ENCODE results near the gene ZNF397. TPM values are rescaled to one million over a fixed set of nuclear protein-coding genes. Genes with fewer than 3 reads are reported as not detected.

Gene ZNF397
- total and polyA plus RNA-seq, 2 of the 13 experiments (the other 11 are each of a cell fraction or from before 2014, with no cell fraction given) = 4.7 to 9.4 TPM

- TF ChIP-seq, protein P1, sequence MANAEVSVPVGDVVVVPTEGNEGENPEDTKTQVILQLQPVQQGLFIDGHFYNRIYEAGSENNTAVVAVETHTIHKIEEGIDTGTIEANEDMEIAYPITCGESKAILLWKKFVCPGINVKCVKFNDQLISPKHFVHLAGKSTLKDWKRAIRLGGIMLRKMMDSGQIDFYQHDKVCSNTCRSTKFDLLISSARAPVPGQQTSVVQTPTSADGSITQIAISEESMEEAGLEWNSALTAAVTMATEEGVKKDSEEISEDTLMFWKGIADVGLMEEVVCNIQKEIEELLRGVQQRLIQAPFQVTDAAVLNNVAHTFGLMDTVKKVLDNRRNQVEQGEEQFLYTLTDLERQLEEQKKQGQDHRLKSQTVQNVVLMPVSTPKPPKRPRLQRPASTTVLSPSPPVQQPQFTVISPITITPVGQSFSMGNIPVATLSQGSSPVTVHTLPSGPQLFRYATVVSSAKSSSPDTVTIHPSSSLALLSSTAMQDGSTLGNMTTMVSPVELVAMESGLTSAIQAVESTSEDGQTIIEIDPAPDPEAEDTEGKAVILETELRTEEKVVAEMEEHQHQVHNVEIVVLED (CRISPR knock-in tag; IDR thresholded peaks at IDR 0.05; ENCODE audit: borderline replicate concordance) = peak; percentile 62; the same call in 1 of the 2 replicates
- no peak for TF ChIP-seq SATB2 (CRISPR knock-in tag; IDR thresholded peaks at IDR 0.05)
- peak; percentile 84 for TF ChIP-seq TAF1 (CRISPR knock-in tag; IDR thresholded peaks at IDR 0.05)
- TF ChIP-seq, protein P2, sequence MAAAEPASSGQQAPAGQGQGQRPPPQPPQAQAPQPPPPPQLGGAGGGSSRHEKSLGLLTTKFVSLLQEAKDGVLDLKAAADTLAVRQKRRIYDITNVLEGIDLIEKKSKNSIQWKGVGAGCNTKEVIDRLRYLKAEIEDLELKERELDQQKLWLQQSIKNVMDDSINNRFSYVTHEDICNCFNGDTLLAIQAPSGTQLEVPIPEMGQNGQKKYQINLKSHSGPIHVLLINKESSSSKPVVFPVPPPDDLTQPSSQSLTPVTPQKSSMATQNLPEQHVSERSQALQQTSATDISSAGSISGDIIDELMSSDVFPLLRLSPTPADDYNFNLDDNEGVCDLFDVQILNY (CRISPR knock-in tag; conservative IDR thresholded peaks at IDR 0.05) = no peak
- no peak for TF ChIP-seq ZBTB39 (CRISPR knock-in tag; IDR thresholded peaks at IDR 0.05)
- peak; percentile 87 for TF ChIP-seq ZNF451 (CRISPR knock-in tag; IDR thresholded peaks at IDR 0.05)
- TF ChIP-seq, protein P3, sequence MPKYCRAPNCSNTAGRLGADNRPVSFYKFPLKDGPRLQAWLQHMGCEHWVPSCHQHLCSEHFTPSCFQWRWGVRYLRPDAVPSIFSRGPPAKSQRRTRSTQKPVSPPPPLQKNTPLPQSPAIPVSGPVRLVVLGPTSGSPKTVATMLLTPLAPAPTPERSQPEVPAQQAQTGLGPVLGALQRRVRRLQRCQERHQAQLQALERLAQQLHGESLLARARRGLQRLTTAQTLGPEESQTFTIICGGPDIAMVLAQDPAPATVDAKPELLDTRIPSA (CRISPR knock-in tag; IDR thresholded peaks at IDR 0.05; ENCODE audit: borderline replicate concordance) = 0 out of 2 replicates have a peak, but pooled peaks have one; percentile 23
- 0 out of 2 replicates have a peak, but pooled peaks have one; percentile 15 for TF ChIP-seq MLXIP (CRISPR knock-in tag; IDR thresholded peaks at IDR 0.05; ENCODE audit: borderline replicate concordance)
- TF ChIP-seq, protein P4, sequence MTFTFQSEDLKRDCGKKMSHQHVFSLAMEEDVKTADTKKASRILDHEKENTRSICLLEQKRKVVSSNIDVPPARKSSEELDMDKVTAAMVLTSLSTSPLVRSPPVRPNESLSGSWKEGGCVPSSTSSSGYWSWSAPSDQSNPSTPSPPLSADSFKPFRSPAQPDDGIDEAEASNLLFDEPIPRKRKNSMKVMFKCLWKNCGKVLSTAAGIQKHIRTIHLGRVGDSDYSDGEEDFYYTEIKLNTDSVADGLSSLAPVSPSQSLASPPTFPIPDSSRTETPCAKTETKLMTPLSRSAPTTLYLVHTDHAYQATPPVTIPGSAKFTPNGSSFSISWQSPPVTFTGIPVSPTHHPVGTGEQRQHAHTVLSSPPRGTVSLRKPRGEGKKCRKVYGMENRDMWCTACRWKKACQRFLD (CRISPR knock-in tag; IDR thresholded peaks at IDR 0.05; ENCODE audit: borderline replicate concordance) = peak; percentile 61; the same call in 1 of the 2 replicates
- TF ChIP-seq LCORL (IDR thresholded peaks at IDR 0.05) = no peak
- TF ChIP-seq LCORL (CRISPR knock-in tag; IDR thresholded peaks at IDR 0.05) = peak; percentile 70; the same call in 1 of the 2 replicates
- TF ChIP-seq ZNF570 (CRISPR knock-in tag; IDR thresholded peaks at IDR 0.05; ENCODE audit: borderline replicate concordance) = peak; percentile 75; the same call in 1 of the 2 replicates
- no peak for TF ChIP-seq NCOR1 (IDR thresholded peaks at IDR 0.05; ENCODE audit: borderline replicate concordance, low read length)
- no peak for TF ChIP-seq ARNT (IDR thresholded peaks at IDR 0.05)
- TF ChIP-seq ARNTL (CRISPR knock-in tag; IDR thresholded peaks at IDR 0.05) = 0 out of 2 replicates have a peak, but pooled peaks have one; percentile 45
- TF ChIP-seq TP53 (CRISPR knock-in tag; conservative IDR thresholded peaks at IDR 0.05) = no peak
- TF ChIP-seq, protein P5, sequence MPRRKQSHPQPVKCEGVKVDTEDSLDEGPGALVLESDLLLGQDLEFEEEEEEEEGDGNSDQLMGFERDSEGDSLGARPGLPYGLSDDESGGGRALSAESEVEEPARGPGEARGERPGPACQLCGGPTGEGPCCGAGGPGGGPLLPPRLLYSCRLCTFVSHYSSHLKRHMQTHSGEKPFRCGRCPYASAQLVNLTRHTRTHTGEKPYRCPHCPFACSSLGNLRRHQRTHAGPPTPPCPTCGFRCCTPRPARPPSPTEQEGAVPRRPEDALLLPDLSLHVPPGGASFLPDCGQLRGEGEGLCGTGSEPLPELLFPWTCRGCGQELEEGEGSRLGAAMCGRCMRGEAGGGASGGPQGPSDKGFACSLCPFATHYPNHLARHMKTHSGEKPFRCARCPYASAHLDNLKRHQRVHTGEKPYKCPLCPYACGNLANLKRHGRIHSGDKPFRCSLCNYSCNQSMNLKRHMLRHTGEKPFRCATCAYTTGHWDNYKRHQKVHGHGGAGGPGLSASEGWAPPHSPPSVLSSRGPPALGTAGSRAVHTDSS (CRISPR knock-in tag; conservative IDR thresholded peaks at IDR 0.05) = no peak
These were observed 49.4 kb downstream of the ZNF397 start, which contains the start of gene ZSCAN30 (continued) for GRCh38 chr18:35290094-35290735.

Data from HepG2 (cell line).